IMR-90 (cell line): ENCODE measurements around the gene PCNX2.

ENCODE experiments used
- CEBPB ChIP-seq: IDR thresholded peaks from 2 replicates; pipeline ENCODE4 v1.6.1; 2012; ENCODE audit warnings: low read depth, low read length, improper control_type of control experiment
- CTCF ChIP-seq: conservative IDR thresholded peaks from 2 replicates; pipeline ENCODE4 v1.5.1; 2012; ENCODE audit warnings: mild to moderate bottlenecking, low read depth, low read length, improper control_type of control experiment
- MXI1 ChIP-seq: IDR thresholded peaks from 2 replicates; pipeline ENCODE4 v1.6.1; 2012; ENCODE audit warnings: low read depth, mild to moderate bottlenecking, low read length, moderate library complexity, borderline replicate concordance
- POLR2A ChIP-seq: IDR thresholded peaks from 2 replicates; pipeline ENCODE4 v1.6.1; 2012; ENCODE audit warnings: mild to moderate bottlenecking, low read depth, low read length
- RAD21 ChIP-seq: IDR thresholded peaks from 2 replicates; pipeline ENCODE4 v1.6.1; 2012; ENCODE audit warnings: low read length, improper control_type of control experiment
- USF2 ChIP-seq: fragments of 150-350 bp; IDR thresholded peaks from 2 replicates; pipeline ENCODE4 v1.6.1; 2017; ENCODE audit warnings: mild to moderate bottlenecking, antibody characterized with exemption, low read length, low read depth

- TF ChIP-seq RAD21 (no peak), POLR2A (no peak), MXI1 (no peak), CTCF (no peak), CEBPB (no peak), USF2 (no peak)
Measured at GRCh38 chr1:233015965-233016364, 279.6 kb downstream of the PCNX2 start.
